PFSK-1 (cell line): ENCODE measurements around the gene CDH3.

Source experiments
- FOXP2 ChIP-seq: optimal IDR thresholded peaks from 2 replicates; pipeline ENCODE3; 2011; ENCODE audit warnings: borderline replicate concordance, control low read depth, inconsistent platforms; ENCODE audit not compliant: insufficient read depth; ENCODE audit errors: extremely low read length, extremely low read depth
- POLR2AphosphoS5 ChIP-seq: IDR thresholded peaks from 2 replicates; pipeline ENCODE4 v1.6.1; 2012; ENCODE audit warnings: low read depth, mild to moderate bottlenecking, control low read depth, low read length, moderate library complexity
- SIN3A ChIP-seq: IDR thresholded peaks from 2 replicates; pipeline ENCODE4 v1.6.1; 2012; ENCODE audit warnings: mild to moderate bottlenecking, low read length, moderate library complexity, borderline replicate concordance; ENCODE audit not compliant: insufficient read depth
- TAF1 ChIP-seq: IDR thresholded peaks from 2 replicates; pipeline ENCODE4 v1.6.1; 2012; ENCODE audit warnings: low read length, control low read depth, borderline replicate concordance; ENCODE audit not compliant: insufficient read depth
- TF ChIP-seq, protein P1 (sequence below), 2 experiments: IDR thresholded peaks; 2 replicates each; pipeline versions ENCODE4 v1.6.1 to v1.8.0; 2011 to 2012; ENCODE audit warnings: low read depth in 2 of 2, low read length in 2 of 2, control low read depth in 1 of 2, inconsistent platforms in 1 of 2, mild to moderate bottlenecking in 1 of 2, moderate library complexity in 1 of 2; ENCODE audit not compliant: insufficient read depth in 1 of 2

Gene CDH3

GRCh38 chr16:68636064-68636560, 9.0 kb upstream of the CDH3 start:
- TF ChIP-seq, protein P1, sequence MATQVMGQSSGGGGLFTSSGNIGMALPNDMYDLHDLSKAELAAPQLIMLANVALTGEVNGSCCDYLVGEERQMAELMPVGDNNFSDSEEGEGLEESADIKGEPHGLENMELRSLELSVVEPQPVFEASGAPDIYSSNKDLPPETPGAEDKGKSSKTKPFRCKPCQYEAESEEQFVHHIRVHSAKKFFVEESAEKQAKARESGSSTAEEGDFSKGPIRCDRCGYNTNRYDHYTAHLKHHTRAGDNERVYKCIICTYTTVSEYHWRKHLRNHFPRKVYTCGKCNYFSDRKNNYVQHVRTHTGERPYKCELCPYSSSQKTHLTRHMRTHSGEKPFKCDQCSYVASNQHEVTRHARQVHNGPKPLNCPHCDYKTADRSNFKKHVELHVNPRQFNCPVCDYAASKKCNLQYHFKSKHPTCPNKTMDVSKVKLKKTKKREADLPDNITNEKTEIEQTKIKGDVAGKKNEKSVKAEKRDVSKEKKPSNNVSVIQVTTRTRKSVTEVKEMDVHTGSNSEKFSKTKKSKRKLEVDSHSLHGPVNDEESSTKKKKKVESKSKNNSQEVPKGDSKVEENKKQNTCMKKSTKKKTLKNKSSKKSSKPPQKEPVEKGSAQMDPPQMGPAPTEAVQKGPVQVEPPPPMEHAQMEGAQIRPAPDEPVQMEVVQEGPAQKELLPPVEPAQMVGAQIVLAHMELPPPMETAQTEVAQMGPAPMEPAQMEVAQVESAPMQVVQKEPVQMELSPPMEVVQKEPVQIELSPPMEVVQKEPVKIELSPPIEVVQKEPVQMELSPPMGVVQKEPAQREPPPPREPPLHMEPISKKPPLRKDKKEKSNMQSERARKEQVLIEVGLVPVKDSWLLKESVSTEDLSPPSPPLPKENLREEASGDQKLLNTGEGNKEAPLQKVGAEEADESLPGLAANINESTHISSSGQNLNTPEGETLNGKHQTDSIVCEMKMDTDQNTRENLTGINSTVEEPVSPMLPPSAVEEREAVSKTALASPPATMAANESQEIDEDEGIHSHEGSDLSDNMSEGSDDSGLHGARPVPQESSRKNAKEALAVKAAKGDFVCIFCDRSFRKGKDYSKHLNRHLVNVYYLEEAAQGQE (IDR thresholded peaks at IDR 0.05; ENCODE audit: insufficient read depth in 1 of 2, low read depth in 2 of 2, low read length in 2 of 2): no peak
- TF ChIP-seq TAF1 (no peak), POLR2AphosphoS5 (no peak), SIN3A (no peak), FOXP2 (no peak)

- TF ChIP-seq SIN3A: no peak
- TF ChIP-seq, protein P1 (IDR thresholded peaks at IDR 0.05; ENCODE audit: insufficient read depth in 1 of 2, low read depth in 2 of 2, low read length in 2 of 2): no peak
- no peak for TF ChIP-seq POLR2AphosphoS5
- no peak for TF ChIP-seq FOXP2
- TF ChIP-seq TAF1: no peak
Measured at GRCh38 chr16:68636818-68637217, 8.3 kb upstream of the CDH3 start.

DNA sequence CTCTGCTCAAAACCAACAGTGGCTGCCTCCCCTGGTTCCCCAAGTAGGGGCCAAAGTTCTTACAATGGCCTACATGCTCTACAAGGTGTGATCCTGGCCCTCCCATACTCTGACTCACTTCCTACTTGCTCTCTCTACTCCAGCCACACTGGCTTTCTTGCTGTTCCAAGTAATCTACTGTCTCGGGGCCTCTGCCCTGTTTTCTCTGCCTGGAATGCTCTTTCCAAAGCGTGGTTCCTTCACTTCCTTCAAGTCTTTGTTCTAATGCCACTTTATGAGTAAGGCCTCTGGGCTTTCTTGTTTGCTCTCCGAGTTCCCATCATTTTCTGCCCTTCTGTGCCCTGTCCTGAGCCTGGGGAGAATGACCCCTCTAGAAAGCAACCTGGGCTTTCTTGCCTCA, 4.1 kb upstream of the CDH3 start:
- TF ChIP-seq POLR2AphosphoS5 (no peak), FOXP2 (no peak)

GRCh38 chr16:68642047-68642435, 3.1 kb upstream of the CDH3 start:
- TF ChIP-seq POLR2AphosphoS5 (no peak), SIN3A (no peak), FOXP2 (no peak), TAF1 (no peak)
- TF ChIP-seq, protein P1 (IDR thresholded peaks at IDR 0.05; ENCODE audit: insufficient read depth in 1 of 2, low read depth in 2 of 2, low read length in 2 of 2): no peak

GRCh38 chr16:68642436-68643101, 2.5 kb upstream of the CDH3 start:
- TF ChIP-seq, protein P1 (IDR thresholded peaks at IDR 0.05; ENCODE audit: insufficient read depth in 1 of 2, low read depth in 2 of 2, low read length in 2 of 2): no peak
- peak; percentile 20 for TF ChIP-seq FOXP2
